Measurements from ENCODE around the gene OR52B6. TPM values are rescaled to one million over a fixed set of nuclear protein-coding genes. Genes with fewer than 3 reads are reported as not detected.
"Not testable (repeated sequence)": the region's sequence is repeated elsewhere in the genome, so short reads cannot be mapped to it uniquely, and the experiment has no call there.

Gene OR52B6
- not detected in 2 replicates for total RNA-seq

DNA sequence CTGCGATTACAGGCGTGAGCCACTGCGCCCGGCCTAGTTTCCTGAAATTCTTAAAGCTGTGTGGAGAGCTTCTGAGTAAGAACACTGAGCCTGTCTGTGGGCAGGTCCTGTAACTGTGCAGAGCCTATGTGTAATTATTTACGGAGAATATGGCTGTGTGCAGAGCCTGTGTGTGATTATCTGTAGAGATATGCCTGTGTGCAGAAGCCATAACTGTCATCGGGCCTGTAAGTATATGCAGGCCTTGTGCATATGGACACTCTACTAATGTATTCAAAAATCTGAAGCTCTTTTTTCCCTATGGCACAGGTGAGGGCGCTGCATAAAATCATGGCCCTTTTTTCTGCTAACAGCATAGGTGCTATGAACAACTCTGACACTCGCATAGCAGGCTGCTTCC lies at the start of gene OR52B6:
Gene OR52B6 (plus strand): TSS at position 301 of the 400 bp plus-strand sequence. CDS start 0 bp downstream, at position 301.
- intact Hi-C loops (cut with micrococcal nuclease): no loop called here

- intact Hi-C loops (cut with micrococcal nuclease): no loop called here
These were observed 49.4 kb upstream of the OR52B6 start for GRCh38 chr11:5531053-5531831.

- intact Hi-C loops (cut with micrococcal nuclease): no loop called here
These were observed 46.6 kb upstream of the OR52B6 start for GRCh38 chr11:5534046-5534445.

DNA sequence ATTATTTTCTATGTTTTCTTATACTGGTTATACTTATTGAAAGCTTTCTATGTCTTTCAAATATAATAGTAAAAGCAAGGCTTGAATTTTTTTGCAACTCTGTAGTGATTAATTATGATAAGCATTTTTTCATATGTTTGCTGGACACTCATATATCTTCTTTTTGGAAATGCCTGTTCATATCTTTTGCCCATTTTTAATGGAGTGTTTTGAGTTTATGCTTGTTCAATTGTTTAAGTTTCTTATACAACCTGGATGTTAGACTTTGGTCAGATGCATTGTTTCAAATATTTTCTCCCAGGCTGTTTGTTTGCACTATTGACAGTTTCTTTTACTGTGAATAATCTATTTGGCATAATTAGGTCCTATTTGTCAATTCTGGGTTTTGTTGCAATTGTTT lies 44.2 kb upstream of the OR52B6 start:
- intact Hi-C loops (cut with micrococcal nuclease): no loop called here

DNA sequence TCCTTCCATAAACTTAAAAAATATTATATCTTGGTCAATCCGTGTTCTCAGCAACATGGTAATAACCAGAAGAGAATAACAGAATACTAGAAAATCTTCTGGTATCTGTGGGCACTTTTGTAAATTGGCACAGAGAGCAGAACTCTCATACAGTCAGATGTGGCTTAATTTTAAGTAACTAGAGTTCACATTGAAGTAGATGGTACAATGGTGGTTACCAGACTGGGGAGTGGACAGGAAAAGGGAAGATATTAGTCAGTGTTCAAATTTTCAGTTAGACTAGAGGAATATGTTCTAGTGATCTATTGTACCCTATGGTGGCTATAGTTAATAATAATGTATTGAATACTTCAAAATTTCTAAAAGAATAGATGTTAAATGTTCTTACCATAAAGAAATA lies 39.2 kb upstream of the OR52B6 start:
- intact Hi-C loops (cut with micrococcal nuclease): no loop called here

DNA sequence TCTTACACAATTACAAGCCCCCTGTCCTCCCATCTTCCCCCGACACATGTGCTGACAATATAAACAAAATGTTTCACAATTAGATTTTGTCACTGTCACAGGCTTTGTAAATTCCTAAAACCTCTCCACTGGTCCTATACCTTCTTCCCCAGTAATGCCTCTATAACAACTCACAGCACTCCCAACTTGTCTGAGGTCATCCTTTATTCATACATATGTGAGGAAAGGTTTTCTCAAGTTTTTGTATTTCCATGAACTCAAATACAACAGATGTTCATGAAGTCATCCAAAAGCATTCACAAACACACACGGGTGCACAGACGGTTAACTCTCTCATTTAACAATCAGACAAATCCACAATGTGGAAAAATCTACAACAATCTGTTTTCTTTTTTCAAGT lies 34.2 kb upstream of the OR52B6 start:
- intact Hi-C loops (cut with micrococcal nuclease): no loop called here

GRCh38 chr11:5547982-5548381 lies 32.7 kb upstream of the OR52B6 start:
- intact Hi-C loops (cut with micrococcal nuclease): no loop called here

DNA sequence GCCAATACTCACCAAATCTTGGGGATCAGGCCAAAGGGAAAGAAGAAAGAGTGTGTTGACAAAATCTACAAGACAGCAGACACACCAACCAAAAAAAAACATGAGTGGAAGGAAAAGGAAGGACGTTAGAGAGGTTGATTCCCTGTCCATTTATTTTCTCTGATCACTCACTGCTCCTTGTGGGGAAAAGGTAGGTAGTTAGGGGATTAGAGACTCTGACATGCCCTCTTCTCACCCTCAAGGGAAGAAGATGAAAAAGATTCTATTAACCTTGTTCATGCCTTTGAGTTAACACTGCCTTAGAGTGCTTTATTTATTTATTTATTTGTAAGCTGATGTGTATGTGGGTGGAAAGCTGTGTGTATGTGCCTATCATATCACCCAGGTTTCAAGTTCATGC lies 32.2 kb upstream of the OR52B6 start, which contains the start of gene OR52H1:
Gene OR52H1 (minus strand): TSS at position 101 of the 400 bp plus-strand sequence. CDS start 3,035 bp downstream, outside the sequence.
- intact Hi-C loops (cut with micrococcal nuclease): no loop called here

GRCh38 chr11:5550440-5551095 lies 30.1 kb upstream of the OR52B6 start:
- intact Hi-C loops (cut with micrococcal nuclease): loop anchor here (5.0 kb wide), 1 partner anchor 73 kb away; no protein-coding TSS in a partner anchor

- intact Hi-C loops (cut with micrococcal nuclease): loop anchor here (5.0 kb wide), 1 partner anchor 76 kb away; no protein-coding TSS in a partner anchor
These were observed 27.3 kb upstream of the OR52B6 start for GRCh38 chr11:5553343-5553742.

DNA sequence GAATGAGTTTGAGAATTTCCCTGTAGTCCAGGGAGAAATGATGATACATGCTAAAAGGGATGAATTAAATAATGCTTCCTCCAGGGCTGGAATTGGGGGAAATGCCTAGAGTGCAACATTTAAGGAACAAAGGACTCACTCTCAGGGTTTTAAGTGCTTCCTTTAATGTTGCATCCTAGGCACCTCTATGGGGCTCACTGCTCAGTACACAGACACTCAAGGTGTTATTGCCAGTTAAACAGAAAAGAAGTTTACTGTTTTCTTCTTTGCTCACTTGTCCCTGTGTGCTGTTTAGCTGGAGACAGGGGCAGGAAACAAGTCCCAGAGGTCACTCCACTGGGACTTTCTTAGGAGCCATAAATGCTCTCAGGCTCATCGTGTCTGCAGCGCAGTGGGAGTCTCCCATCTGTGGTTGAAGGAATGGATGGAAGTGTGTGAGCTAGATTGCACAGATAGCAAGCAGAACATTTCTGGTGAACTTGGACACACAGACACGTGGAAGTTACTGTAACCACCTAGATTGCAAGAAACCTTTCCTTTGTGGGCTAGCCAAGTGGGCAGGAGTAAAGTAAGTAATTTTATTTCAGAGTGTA lies 24.0 kb upstream of the OR52B6 start:
- intact Hi-C loops (cut with micrococcal nuclease): no loop called here

DNA sequence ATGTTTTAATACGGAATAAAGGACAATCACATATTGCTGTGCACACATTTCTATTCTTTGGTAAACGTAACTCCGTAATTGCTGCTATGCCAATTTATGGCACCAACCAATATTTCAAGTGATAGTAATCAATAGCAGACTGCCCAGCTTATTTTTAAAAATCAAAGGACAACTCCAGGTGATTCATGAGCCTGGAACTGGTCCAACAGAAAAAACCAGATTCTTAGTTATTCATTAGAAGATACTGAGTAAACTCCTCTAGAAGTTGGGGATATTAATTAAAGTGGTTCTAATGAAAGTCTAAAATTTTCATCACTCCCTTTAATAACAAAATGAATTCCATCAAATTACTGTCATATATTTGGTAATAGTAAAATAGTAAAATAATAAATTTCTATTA lies 22.9 kb upstream of the OR52B6 start:
- intact Hi-C loops (cut with micrococcal nuclease): no loop called here

- intact Hi-C loops (cut with micrococcal nuclease): no loop called here
These were observed 16.2 kb upstream of the OR52B6 start for GRCh38 chr11:5564259-5565019.

GRCh38 chr11:5574654-5575053 lies 6.0 kb upstream of the OR52B6 start:
- intact Hi-C loops (cut with micrococcal nuclease): no loop called here

GRCh38 chr11:5575152-5575551 lies 5.5 kb upstream of the OR52B6 start:
- intact Hi-C loops (cut with micrococcal nuclease): no loop called here

DNA sequence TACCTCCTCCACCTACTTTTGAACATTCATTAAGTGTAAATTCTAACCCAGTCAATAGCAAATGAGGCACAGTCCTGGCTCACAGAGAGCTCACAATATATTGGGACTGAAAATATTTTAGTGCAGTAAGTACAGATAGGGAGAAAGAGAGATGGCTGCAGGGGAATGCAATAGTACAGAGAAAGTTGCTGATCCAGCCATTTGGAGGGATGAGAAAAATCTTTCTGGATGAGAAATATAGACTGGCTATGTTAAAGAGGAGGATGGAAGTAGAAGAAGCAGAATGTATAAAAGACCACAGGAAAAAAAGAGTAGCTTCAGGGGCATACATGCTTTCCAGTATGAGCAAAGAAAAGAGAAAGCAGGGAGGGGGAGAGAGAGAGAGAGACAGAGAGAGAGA lies 3.6 kb upstream of the OR52B6 start:
- intact Hi-C loops (cut with micrococcal nuclease): no loop called here

GRCh38 chr11:5581014-5581413 lies 337 bp downstream of the OR52B6 start:
- intact Hi-C loops (cut with micrococcal nuclease): no loop called here

DNA sequence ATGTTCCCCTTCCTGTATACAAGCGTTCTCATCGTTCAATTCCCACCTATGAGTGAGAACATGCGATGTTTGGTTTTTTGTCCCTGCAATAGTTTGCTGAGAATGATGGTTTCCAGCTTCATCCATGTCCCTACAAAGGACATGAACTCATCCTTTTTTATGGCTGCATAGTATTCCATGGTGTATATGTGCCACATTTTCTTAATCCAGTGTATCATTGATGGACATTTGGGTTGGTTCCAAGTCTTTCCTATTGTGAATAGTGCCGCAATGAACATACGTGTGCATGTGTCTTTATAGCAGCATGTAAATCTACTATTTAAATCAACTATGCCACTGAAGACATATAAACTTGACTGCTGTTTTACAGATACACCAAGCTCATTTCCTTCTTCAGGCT lies 3.8 kb downstream of the OR52B6 start:
- intact Hi-C loops (cut with micrococcal nuclease): not testable (repeated sequence)

DNA sequence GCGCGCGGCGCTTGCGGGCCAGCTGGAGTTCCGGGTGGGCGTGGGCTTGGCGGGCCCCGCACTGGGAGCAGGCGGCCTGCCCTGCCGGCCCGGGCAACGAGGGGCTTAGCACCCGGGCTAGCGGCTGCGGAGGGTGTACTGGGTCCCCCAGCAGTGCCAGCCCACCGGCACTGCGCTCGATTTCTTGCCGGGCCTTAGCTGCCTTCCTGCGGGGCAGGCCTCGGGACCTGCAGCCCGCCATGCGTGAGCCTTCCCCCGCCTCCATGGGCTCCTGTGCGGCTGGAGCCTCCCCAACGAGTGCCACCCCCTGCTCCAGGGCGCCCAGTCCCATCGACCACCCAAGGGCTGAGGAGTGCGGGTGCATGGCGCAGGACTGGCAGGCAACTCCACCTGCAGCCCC lies 9.2 kb downstream of the OR52B6 start:
- intact Hi-C loops (cut with micrococcal nuclease): not testable (repeated sequence)

GRCh38 chr11:5591613-5592012 lies 10.9 kb downstream of the OR52B6 start:
- intact Hi-C loops (cut with micrococcal nuclease): no loop called here

GRCh38 chr11:5592615-5593014 lies 11.9 kb downstream of the OR52B6 start:
- intact Hi-C loops (cut with micrococcal nuclease): no loop called here

Measured in T-helper 2 cell treated with Interferon-gamma antibody and Interleukin-4, amounts not matched to agents 100 ng/mL and 5 ng/mL, for 36 hours (primary cell).